ENCODE measurements around the gene DIP2B. TPM values are rescaled to one million over a fixed set of nuclear protein-coding genes. Genes with fewer than 3 reads are reported as not detected.

Gene DIP2B
- total RNA-seq, 1 experiment from 2014 or later = 29.4 TPM

DNA sequence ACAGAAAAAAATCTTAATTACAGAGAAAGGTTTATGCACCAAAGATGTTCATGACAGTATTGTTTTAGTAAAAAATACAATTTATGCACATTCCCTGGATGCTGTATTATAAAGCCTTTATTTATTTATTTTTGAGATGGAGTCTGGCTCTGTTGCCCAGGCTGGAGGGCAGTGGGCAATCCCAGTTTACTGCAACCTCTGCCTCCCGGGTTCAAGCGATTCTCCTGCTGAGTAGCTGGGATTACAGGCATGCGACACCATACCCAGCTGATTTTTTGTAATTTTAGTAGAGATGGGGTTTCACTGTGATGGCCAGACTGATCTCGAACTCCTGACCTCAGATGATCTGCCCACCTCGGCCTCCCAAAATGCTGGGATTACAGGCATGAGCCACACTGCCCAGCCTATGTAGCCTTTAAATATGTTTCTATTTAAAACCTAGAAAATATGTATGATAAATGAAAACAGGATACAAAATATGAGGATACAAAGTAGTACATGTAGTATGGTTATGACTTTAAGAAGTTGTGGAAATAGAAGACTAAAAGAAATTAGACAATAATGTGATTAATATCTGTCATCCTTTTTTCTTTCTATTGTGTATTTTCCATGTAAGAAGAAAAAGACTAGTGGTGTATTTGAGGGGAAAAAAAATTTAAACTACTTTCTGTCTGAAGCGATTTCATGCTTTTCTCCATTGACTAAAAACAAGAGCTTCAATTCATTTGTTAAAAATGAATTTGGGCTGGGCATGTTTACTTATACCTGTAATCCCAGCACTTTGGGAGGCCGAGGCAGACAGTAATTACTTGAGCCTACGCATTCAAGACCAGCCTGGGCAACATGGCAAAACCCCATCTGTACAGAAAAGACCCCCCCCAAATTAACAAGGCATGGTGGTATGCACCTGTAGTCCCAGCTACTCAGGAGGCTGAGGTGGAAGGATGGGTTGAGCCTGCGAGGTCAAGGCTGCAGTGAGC, 272.3 kb downstream of the DIP2B start:
- peaks cover 18% of the 10 kb centered on the region for H3K4me1 ChIP-seq (replicated peaks; ENCODE audit: insufficient read depth)
- no peak overlapping the region for H2AFZ ChIP-seq
- ChIA-PET POLR2A (ENCODE audit: unreplicated experiment) (no interaction called here), CTCF (interaction anchor here (0.6 kb wide), 1 partner anchor 575 kb away, joined by 5 read pairs; no protein-coding TSS in a partner anchor)
- peaks cover 20% of the 10 kb centered on the region for H3F3A ChIP-seq (ENCODE audit: insufficient read depth, low read depth)
- no peaks in the 10 kb centered on the region for H3K9me3 ChIP-seq (ENCODE audit: insufficient read depth, low read depth)
- BruUV-seq (replicated peaks) = no TSS peak
- H3K9me2 ChIP-seq (ENCODE audit: insufficient read depth) = no peaks in the 10 kb centered on the region
- TF ChIP-seq EZH2 (IDR thresholded peaks at IDR 0.05; ENCODE audit: low read depth) = no peak
- TF ChIP-seq, protein P1, sequence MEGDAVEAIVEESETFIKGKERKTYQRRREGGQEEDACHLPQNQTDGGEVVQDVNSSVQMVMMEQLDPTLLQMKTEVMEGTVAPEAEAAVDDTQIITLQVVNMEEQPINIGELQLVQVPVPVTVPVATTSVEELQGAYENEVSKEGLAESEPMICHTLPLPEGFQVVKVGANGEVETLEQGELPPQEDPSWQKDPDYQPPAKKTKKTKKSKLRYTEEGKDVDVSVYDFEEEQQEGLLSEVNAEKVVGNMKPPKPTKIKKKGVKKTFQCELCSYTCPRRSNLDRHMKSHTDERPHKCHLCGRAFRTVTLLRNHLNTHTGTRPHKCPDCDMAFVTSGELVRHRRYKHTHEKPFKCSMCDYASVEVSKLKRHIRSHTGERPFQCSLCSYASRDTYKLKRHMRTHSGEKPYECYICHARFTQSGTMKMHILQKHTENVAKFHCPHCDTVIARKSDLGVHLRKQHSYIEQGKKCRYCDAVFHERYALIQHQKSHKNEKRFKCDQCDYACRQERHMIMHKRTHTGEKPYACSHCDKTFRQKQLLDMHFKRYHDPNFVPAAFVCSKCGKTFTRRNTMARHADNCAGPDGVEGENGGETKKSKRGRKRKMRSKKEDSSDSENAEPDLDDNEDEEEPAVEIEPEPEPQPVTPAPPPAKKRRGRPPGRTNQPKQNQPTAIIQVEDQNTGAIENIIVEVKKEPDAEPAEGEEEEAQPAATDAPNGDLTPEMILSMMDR (conservative IDR thresholded peaks at IDR 0.05) = no peak
- peaks cover 61% of the 10 kb centered on the region for H3K79me2 ChIP-seq (ENCODE audit: low read depth)
- H3K27me3 ChIP-seq (ENCODE audit: insufficient read depth, low read depth) = no peaks in the 10 kb centered on the region
- H4K20me1 ChIP-seq (ENCODE audit: insufficient read depth) = peaks cover 9% of the 10 kb centered on the region; the same call in 1 of the 2 replicates
- no peak overlapping the region for H3K27ac ChIP-seq
- no peak overlapping the region for H3K4me3 ChIP-seq
- DNase-seq = no peak
- H3K36me3 ChIP-seq (ENCODE audit: low read depth) = no peaks in the 10 kb centered on the region
- intact Hi-C loops (cut with micrococcal nuclease; ENCODE audit: unreplicated experiment) = no loop called here
- H3K4me2 ChIP-seq = no peak overlapping the region

DNA sequence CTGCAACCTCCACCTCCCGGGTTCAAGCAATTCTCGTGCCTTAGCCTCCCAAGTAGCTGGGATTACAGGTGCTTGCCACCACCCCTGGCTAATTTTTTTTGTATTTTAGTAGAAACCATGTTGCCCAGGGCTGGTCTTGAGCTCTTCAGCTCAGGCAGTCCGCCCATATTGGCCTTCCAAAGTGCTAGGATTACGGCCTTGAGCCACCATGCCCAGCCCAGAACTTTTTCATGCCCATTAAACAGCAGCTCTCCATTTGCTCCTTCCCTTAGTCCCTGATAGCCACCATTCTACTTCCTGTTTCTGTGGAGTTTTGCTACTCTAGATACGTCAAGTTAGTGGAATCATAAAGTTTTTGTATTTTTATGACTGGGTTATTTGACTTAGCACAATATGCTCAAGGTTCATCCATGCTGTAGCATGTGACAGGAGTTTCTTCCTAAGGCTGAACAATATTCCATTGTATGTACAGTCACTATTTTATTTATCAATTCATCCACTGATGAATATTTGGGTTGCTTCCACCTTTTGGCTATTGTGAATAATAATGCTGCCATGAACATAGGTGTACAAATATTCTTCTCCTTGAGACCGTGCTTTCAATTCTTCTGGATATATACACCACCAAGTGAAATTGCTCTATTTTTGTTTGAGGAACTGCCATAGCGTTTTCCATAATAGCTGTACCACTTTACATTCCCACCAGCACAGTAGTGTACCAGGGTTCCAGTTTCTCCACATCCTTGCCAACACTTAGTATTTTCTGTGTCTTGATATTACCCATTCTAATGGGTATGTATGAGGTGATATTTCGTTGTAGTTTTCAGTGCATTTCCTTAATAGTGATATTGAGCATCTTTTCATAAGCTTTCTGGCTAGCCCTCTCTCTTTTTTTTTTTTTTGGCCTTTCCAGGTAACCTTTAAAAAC, 274.1 kb downstream of the DIP2B start:
- H3K9me3 ChIP-seq (ENCODE audit: insufficient read depth, low read depth) = no peaks in the 10 kb centered on the region
- no peaks in the 10 kb centered on the region for H4K20me1 ChIP-seq (ENCODE audit: insufficient read depth)
- intact Hi-C loops (cut with micrococcal nuclease; ENCODE audit: unreplicated experiment) = no loop called here
- no peak for TF ChIP-seq EZH2 (IDR thresholded peaks at IDR 0.05; ENCODE audit: low read depth)
- ChIA-PET CTCF (no interaction called here), POLR2A (ENCODE audit: unreplicated experiment) (interaction anchor here (0.7 kb wide), 1 partner anchor 8 kb away, joined by 8 read pairs; no protein-coding TSS in a partner anchor)
- no peak overlapping the region for H3K27ac ChIP-seq
- H3K4me2 ChIP-seq = no peak overlapping the region
- H2AFZ ChIP-seq = no peak overlapping the region
- BruUV-seq (replicated peaks) = no TSS peak
- peaks cover 3% of the 10 kb centered on the region; the same call in 1 of the 2 replicates for H3F3A ChIP-seq (ENCODE audit: insufficient read depth, low read depth)
- H3K36me3 ChIP-seq (ENCODE audit: low read depth) = no peaks in the 10 kb centered on the region
- H3K4me3 ChIP-seq = no peak overlapping the region
- H3K27me3 ChIP-seq (ENCODE audit: insufficient read depth, low read depth) = no peaks in the 10 kb centered on the region
- no peak for DNase-seq
- H3K79me2 ChIP-seq (ENCODE audit: low read depth) = peaks cover 50% of the 10 kb centered on the region
- H3K9me2 ChIP-seq (ENCODE audit: insufficient read depth) = no peaks in the 10 kb centered on the region
- H3K4me1 ChIP-seq (replicated peaks; ENCODE audit: insufficient read depth) = peaks cover 6% of the 10 kb centered on the region

DNA sequence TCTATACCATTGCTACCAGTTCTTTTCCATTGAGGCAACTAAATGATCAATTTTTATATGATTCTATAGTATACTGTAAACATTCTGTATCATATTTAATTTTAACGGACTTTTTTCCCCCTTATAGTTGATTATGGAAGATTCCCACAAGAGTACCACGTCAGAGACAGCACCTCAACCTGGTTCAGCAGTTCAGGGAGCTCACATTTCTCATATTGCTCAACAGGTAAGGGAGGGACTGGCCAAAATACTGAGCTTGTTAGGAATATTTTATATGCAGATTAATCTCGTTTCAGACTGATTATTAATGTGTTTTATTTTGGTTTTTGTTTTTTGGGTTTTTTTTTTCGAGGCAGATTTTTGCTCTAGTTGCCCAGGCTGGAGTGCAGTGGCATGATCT, 275.2 kb downstream of the DIP2B start:
- no peaks in the 10 kb centered on the region for H4K20me1 ChIP-seq (ENCODE audit: insufficient read depth)
- CTCF ChIA-PET = interaction anchor here (0.5 kb wide), 1 partner anchor 13 kb away, joined by 5 read pairs; no protein-coding TSS in a partner anchor
- peaks cover 2% of the 10 kb centered on the region; the same call in 1 of the 2 replicates for H3K4me1 ChIP-seq (replicated peaks; ENCODE audit: insufficient read depth)

More for the DNA sequence above, 275.2 kb downstream of the DIP2B start:
- intact Hi-C loops (cut with micrococcal nuclease; ENCODE audit: unreplicated experiment) = no loop called here
- Histone ChIP-seq H3K4me2 (no peak overlapping the region), H3K4me3 (no peak overlapping the region), H3K9me2 (ENCODE audit: insufficient read depth) (no peaks in the 10 kb centered on the region), H3K27me3 (ENCODE audit: insufficient read depth, low read depth) (no peaks in the 10 kb centered on the region), H3K36me3 (ENCODE audit: low read depth) (no peaks in the 10 kb centered on the region), H3K79me2 (ENCODE audit: low read depth) (peaks cover 41% of the 10 kb centered on the region), H3F3A (ENCODE audit: insufficient read depth, low read depth) (no peaks in the 10 kb centered on the region), H2AFZ (no peak overlapping the region), H3K27ac (no peak overlapping the region), H3K9me3 (ENCODE audit: insufficient read depth, low read depth) (no peaks in the 10 kb centered on the region)
- no peak for DNase-seq
- BruUV-seq (replicated peaks) = no TSS peak
- POLR2A ChIA-PET (ENCODE audit: unreplicated experiment) = no interaction called here
- TF ChIP-seq EZH2 (IDR thresholded peaks at IDR 0.05; ENCODE audit: low read depth) = no peak
- TF ChIP-seq, protein P1 (conservative IDR thresholded peaks at IDR 0.05) = no peak

Data from PC-9 (cell line).